Measurements from ENCODE around the gene ZNF277.

DNA sequence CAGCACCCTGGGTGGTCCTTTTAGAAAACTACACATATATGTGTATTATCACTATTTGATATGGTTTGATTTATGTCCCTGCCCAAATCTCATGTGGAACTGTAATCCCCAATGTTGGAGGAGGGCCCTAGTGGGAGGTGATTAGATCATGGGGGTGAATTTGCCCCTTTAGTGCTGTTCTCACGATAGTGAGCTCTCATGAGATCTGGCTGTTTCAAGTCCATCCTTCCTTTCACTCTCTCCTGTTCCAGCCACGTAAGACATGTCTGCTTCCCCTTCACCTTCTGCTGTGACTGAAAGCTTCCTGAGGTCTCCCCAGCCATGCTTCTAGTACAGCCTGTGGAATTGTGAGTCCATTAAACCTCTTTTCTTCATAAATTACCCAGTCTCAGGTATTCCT is 37.6 kb upstream of the ZNF277 start:
- TF ChIP-seq, protein P1, sequence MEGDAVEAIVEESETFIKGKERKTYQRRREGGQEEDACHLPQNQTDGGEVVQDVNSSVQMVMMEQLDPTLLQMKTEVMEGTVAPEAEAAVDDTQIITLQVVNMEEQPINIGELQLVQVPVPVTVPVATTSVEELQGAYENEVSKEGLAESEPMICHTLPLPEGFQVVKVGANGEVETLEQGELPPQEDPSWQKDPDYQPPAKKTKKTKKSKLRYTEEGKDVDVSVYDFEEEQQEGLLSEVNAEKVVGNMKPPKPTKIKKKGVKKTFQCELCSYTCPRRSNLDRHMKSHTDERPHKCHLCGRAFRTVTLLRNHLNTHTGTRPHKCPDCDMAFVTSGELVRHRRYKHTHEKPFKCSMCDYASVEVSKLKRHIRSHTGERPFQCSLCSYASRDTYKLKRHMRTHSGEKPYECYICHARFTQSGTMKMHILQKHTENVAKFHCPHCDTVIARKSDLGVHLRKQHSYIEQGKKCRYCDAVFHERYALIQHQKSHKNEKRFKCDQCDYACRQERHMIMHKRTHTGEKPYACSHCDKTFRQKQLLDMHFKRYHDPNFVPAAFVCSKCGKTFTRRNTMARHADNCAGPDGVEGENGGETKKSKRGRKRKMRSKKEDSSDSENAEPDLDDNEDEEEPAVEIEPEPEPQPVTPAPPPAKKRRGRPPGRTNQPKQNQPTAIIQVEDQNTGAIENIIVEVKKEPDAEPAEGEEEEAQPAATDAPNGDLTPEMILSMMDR (IDR thresholded peaks at IDR 0.05; ENCODE audit: extremely low read depth in 1 of 2, insufficient read depth in 1 of 2, low read depth in 1 of 2, low read length in 2 of 2): no peak
- TF ChIP-seq MYC (IDR thresholded peaks at IDR 0.05; ENCODE audit: low read depth, low read length) (no peak), POLR2A (IDR thresholded peaks at IDR 0.05; ENCODE audit: low read depth, low read length) (no peak)

Measured in endothelial cell of umbilical vein (primary cell).